Activated T-cell treated with anti-CD3 and anti-CD28 coated beads for 48 hours (primary cell): ENCODE data around the gene SLC15A1.

Experiments used
- DNase-seq: peaks from one replicate; pipeline ENCODE4 v3.0.0-alpha.2; 2020; ENCODE audit warnings: low read depth

SLC15A1 gene

GRCh38 chr13:98752467-98753290 lies at the start of gene SLC15A1:
Gene SLC15A1 (minus strand): TSS chr13:98752672. CDS start chr13:98752598, 74 bp downstream.
- no peak for DNase-seq

- DNase-seq: no peak
Measured at GRCh38 chr13:98801626-98802418, 49.4 kb upstream of the SLC15A1 start.

- no peak for DNase-seq
Measured at GRCh38 chr13:98800078-98800477, 47.6 kb upstream of the SLC15A1 start.

GRCh38 chr13:98798849-98799645 lies 46.6 kb upstream of the SLC15A1 start:
- DNase-seq: no peak

GRCh38 chr13:98797456-98797855 lies 45.0 kb upstream of the SLC15A1 start:
- DNase-seq: no peak

GRCh38 chr13:98796798-98797197 lies 44.3 kb upstream of the SLC15A1 start:
- no peak for DNase-seq

- DNase-seq: no peak
Measured at GRCh38 chr13:98796191-98796590, 43.7 kb upstream of the SLC15A1 start.

- no peak for DNase-seq
Measured at GRCh38 chr13:98795220-98795619, 42.7 kb upstream of the SLC15A1 start.

GRCh38 chr13:98794498-98794897 lies 42.0 kb upstream of the SLC15A1 start:
- DNase-seq: no peak

- no peak for DNase-seq
Measured at GRCh38 chr13:98792785-98793495, 40.5 kb upstream of the SLC15A1 start.

GRCh38 chr13:98792321-98792720 lies 39.8 kb upstream of the SLC15A1 start:
- no peak for DNase-seq

GRCh38 chr13:98791611-98792010 lies 39.1 kb upstream of the SLC15A1 start:
- no peak for DNase-seq

GRCh38 chr13:98787996-98788395 lies 35.5 kb upstream of the SLC15A1 start:
- no peak for DNase-seq

- DNase-seq: no peak
Measured at GRCh38 chr13:98787173-98787572, 34.7 kb upstream of the SLC15A1 start.

GRCh38 chr13:98786023-98786422 lies 33.6 kb upstream of the SLC15A1 start:
- no peak for DNase-seq

- DNase-seq: no peak
Measured at GRCh38 chr13:98785405-98785804, 32.9 kb upstream of the SLC15A1 start.

GRCh38 chr13:98784666-98785065 lies 32.2 kb upstream of the SLC15A1 start:
- DNase-seq: no peak

- DNase-seq: no peak
Measured at GRCh38 chr13:98783856-98784478, 31.5 kb upstream of the SLC15A1 start.

- no peak for DNase-seq
Measured at GRCh38 chr13:98782654-98783053, 30.2 kb upstream of the SLC15A1 start.

- DNase-seq: no peak
Measured at GRCh38 chr13:98781905-98782304, 29.4 kb upstream of the SLC15A1 start.

GRCh38 chr13:98781470-98781869 lies 29.0 kb upstream of the SLC15A1 start:
- no peak for DNase-seq
